Erythroblast (primary cell): ENCODE results near the gene ALDH18A1.

Experiments used
- GATA1 ChIP-seq: IDR thresholded peaks from 2 replicates; pipeline ENCODE4 v1.6.1; 2011; ENCODE audit warnings: low read depth, mild to moderate bottlenecking, control low read depth, low read length, moderate library complexity
- POLR2A ChIP-seq: IDR thresholded peaks from 2 replicates; pipeline ENCODE4 v1.6.1; 2011; ENCODE audit warnings: mild to moderate bottlenecking, low read length

DNA sequence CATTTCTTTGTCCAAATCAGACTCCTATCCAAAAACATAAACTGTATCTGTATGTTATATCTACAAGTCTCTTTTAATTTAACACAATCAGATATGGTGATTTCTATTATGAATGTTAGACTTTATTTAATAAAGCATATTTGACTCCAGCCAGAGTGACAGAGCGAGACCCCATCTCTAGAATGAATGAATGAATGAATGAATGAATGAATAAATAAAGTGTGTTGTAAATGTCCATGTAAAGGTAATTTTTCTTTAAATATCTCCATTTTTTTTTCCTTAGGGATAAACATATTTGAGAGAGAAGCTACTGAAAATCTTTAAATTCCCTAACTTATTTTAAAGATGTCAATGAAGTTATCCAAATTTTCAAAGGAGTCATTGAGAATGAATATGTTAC lies 18.1 kb upstream of the ALDH18A1 start:
- TF ChIP-seq POLR2A (no peak), GATA1 (no peak)
